H9 (cell line): ENCODE measurements around the gene BIK. TPM values are rescaled to one million over a fixed set of nuclear protein-coding genes. Genes with fewer than 3 reads are reported as not detected.
A peak's percentile ranks its signal among the peaks of the same experiment; 100 is the strongest.

ENCODE experiments used
- DNase-seq: peaks from one replicate; pipeline ENCODE4 v3.0.0-alpha.2; 2017
- H2AFZ ChIP-seq: one replicate; pipeline ENCODE4 v1.6.1; 2013; ENCODE audit warnings: mild to moderate bottlenecking, low read length, control low read depth, moderate library complexity
- H2AK5ac ChIP-seq: 2 replicates; pipeline ENCODE4 v1.6.1; 2013; ENCODE audit warnings: low read length, control low read depth, mixed read lengths; ENCODE audit not compliant: insufficient read length
- H2BK120ac ChIP-seq: one replicate; pipeline ENCODE4 v1.6.1; 2013; ENCODE audit warnings: low read depth, mild to moderate bottlenecking, low read length, control low read depth, inconsistent platforms; ENCODE audit not compliant: poor library complexity, severe bottlenecking
- H2BK12ac ChIP-seq: 2 replicates; pipeline ENCODE4 v1.6.1; 2013; ENCODE audit warnings: low read length, control low read depth, mixed read lengths, low read depth; ENCODE audit not compliant: insufficient read length
- H2BK15ac ChIP-seq: 2 replicates; pipeline ENCODE4 v1.6.1; 2013; ENCODE audit warnings: low read depth, low read length, control low read depth
- H2BK20ac ChIP-seq: one replicate; pipeline ENCODE4 v1.6.1; 2013; ENCODE audit warnings: low read depth, mild to moderate bottlenecking, low read length, control low read depth, inconsistent platforms; ENCODE audit not compliant: poor library complexity, severe bottlenecking
- H2BK5ac ChIP-seq: 2 replicates; pipeline ENCODE4 v1.6.1; 2013; ENCODE audit warnings: low read length, control low read depth, mixed read lengths; ENCODE audit not compliant: insufficient read length
- H3K14ac ChIP-seq: 2 replicates; pipeline ENCODE4 v1.6.1; 2013; ENCODE audit warnings: low read length, control low read depth; ENCODE audit not compliant: insufficient read depth
- H3K18ac ChIP-seq: 2 replicates; pipeline ENCODE4 v1.6.1; 2013; ENCODE audit warnings: low read depth, mild to moderate bottlenecking, mixed read lengths, low read length, control low read depth; ENCODE audit not compliant: insufficient read length
- H3K23ac ChIP-seq: 2 replicates; pipeline ENCODE4 v1.6.1; 2013; ENCODE audit warnings: low read length, control low read depth, mixed read lengths, low read depth; ENCODE audit not compliant: insufficient read length
- H3K23me2 ChIP-seq: 2 replicates; pipeline ENCODE4 v1.6.1; 2013; ENCODE audit warnings: low read depth, mild to moderate bottlenecking, mixed read lengths, low read length, control low read depth; ENCODE audit not compliant: insufficient read length, poor library complexity, severe bottlenecking
- H3K27ac ChIP-seq: 2 replicates; pipeline ENCODE4 v1.5.1; 2013; ENCODE audit warnings: low read length, control low read depth, mixed read lengths, low read depth; ENCODE audit not compliant: insufficient read length
- H3K27me3 ChIP-seq: 2 replicates; pipeline ENCODE4 v1.6.1; 2013; ENCODE audit warnings: low read length, control low read depth, inconsistent platforms; ENCODE audit not compliant: insufficient read depth
- H3K4ac ChIP-seq: 2 replicates; pipeline ENCODE4 v1.6.1; 2013; ENCODE audit warnings: low read depth, mild to moderate bottlenecking, control low read depth, inconsistent platforms, low read length, moderate library complexity
- H3K4me1 ChIP-seq: 2 replicates; pipeline ENCODE4 v1.6.1; 2013; ENCODE audit warnings: low read length, control low read depth, inconsistent platforms; ENCODE audit not compliant: insufficient read depth
- H3K4me2 ChIP-seq: 2 replicates; pipeline ENCODE4 v1.6.1; 2013; ENCODE audit warnings: low read length, control low read depth, mixed read lengths; ENCODE audit not compliant: insufficient read length, insufficient read depth
- H3K56ac ChIP-seq: 2 replicates; pipeline ENCODE4 v1.6.1; 2013; ENCODE audit warnings: low read depth, mild to moderate bottlenecking, mixed read lengths, low read length, control low read depth; ENCODE audit not compliant: insufficient read length
- H3K79me1 ChIP-seq: 2 replicates; pipeline ENCODE4 v1.6.1; 2013; ENCODE audit warnings: low read depth, mild to moderate bottlenecking, moderate library complexity, low read length, control low read depth, inconsistent platforms; ENCODE audit not compliant: insufficient read depth, poor library complexity, severe bottlenecking
- H3K79me2 ChIP-seq: 2 replicates; pipeline ENCODE4 v1.6.1; 2013; ENCODE audit warnings: low read length, control low read depth, inconsistent platforms; ENCODE audit not compliant: insufficient read depth
- H3K9ac ChIP-seq: 2 replicates; pipeline ENCODE4 v1.6.1; 2013; ENCODE audit warnings: low read length, control low read depth, mixed read lengths; ENCODE audit not compliant: insufficient read length; ENCODE audit errors: extremely low read depth
- H3K9me3 ChIP-seq: one replicate; pipeline ENCODE4 v1.6.1; 2013; ENCODE audit warnings: low read depth, low read length, inconsistent platforms; ENCODE audit not compliant: control insufficient read depth
- H3T11ph ChIP-seq: one replicate; pipeline ENCODE4 v1.6.1; 2013; ENCODE audit warnings: mild to moderate bottlenecking, low read length, control low read depth, inconsistent platforms
- H4K20me1 ChIP-seq: one replicate; pipeline ENCODE4 v1.6.1; 2013; ENCODE audit not compliant: control insufficient read depth, insufficient read length, insufficient read depth
- H4K5ac ChIP-seq: 2 replicates; pipeline ENCODE4 v1.6.1; 2013; ENCODE audit warnings: low read depth, mild to moderate bottlenecking, mixed read lengths, low read length, control low read depth; ENCODE audit not compliant: insufficient read length
- H4K8ac ChIP-seq: replicated peaks from 2 replicates; pipeline ENCODE4 v1.6.1; 2013; ENCODE audit warnings: low read length, control low read depth, mixed read lengths, low read depth; ENCODE audit not compliant: insufficient read length
- H4K91ac ChIP-seq: 2 replicates; pipeline ENCODE4 v1.6.1; 2013; ENCODE audit warnings: low read depth, mild to moderate bottlenecking, moderate library complexity, mixed read lengths, low read length, control low read depth; ENCODE audit not compliant: insufficient read length
- H3K27ac Mint-ChIP-seq, 3 experiments: 2 replicates in 2 of 3; 3 replicates in 1 of 3; pipeline ENCODE4 v1.8.0; 2020 to 2021; ENCODE audit warnings: mixed read lengths in 3 of 3, mild to moderate bottlenecking in 1 of 3, moderate library complexity in 1 of 3
- H3K27me3 Mint-ChIP-seq: 2 replicates; pipeline ENCODE4 v1.8.0; 2021; ENCODE audit warnings: low read depth, mild to moderate bottlenecking, moderate library complexity, mixed read lengths
- H3K36me3 Mint-ChIP-seq, 3 experiments: 2 replicates in 2 of 3; 3 replicates in 1 of 3; pipeline ENCODE4 v1.8.0; 2020 to 2021; ENCODE audit warnings: low read depth in 3 of 3, mixed read lengths in 3 of 3; ENCODE audit not compliant: insufficient read depth in 1 of 3
- H3K4me1 Mint-ChIP-seq, 2 experiments: 2 replicates each; pipeline ENCODE4 v1.8.0; 2020; ENCODE audit warnings: mixed read lengths in 2 of 2
- H3K4me3 Mint-ChIP-seq, 2 experiments: 2 replicates in 1 of 2; 3 replicates in 1 of 2; pipeline ENCODE4 v1.8.0; 2020 to 2021; ENCODE audit warnings: mild to moderate bottlenecking in 2 of 2, mixed read lengths in 2 of 2, moderate library complexity in 1 of 2
- H3K9me3 Mint-ChIP-seq, 2 experiments: 2 replicates in 1 of 2; 3 replicates in 1 of 2; pipeline ENCODE4 v1.8.0; 2020; ENCODE audit warnings: mild to moderate bottlenecking in 2 of 2, mixed read lengths in 2 of 2, moderate library complexity in 1 of 2
- WGBS: extraction: QIAGEN DNeasy Blood & Tissue Kit; methylation state at CpG from one replicate; pipeline ENCODE4 v1.1.7; 2013; ENCODE audit warnings: missing lambda C conversion rate, low lambda C conversion rate, mixed read lengths; ENCODE audit not compliant: insufficient read length; ENCODE audit errors: extremely low coverage; 5-methylcytosine and 5-hydroxymethylcytosine counted together
- total RNA-seq: library from RNA; stranded (reverse); gene quantifications from 2 replicates; pipeline ENCODE4 v1.2.1, GENCODE V29; 2021
- TF ChIP-seq, protein P1 (sequence below): fragments of 200-600 bp; sonication (generic); conservative IDR thresholded peaks from 3 replicates; pipeline ENCODE4 v1.8.0; 2021; ENCODE audit warnings: antibody characterized with exemption, mild to moderate bottlenecking

BIK gene
- total RNA-seq, 1 experiment from 2014 or later = 8.3 TPM

DNA sequence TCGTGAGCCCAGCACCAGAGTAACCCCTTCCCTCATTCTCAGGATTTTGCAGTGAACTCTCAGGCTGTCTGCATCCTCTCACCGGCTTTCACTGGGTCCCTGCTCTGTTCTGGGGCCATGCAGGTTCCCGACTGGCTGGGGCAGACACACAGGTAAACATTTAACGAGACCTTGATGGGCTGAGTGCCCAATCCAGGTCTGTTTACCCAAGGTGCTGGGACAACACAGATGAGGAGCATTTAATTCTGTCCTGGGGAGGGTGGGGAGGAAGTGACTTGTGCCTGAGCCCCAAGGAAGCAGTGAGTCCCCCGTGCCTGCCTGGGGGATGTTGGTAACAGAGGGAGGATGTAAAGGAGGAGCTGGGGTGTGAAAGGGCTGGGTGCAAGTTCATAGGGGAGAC lies 4.4 kb downstream of the BIK start:
- H3K18ac ChIP-seq = no peak overlapping the region
- no peak overlapping the region for H3K23ac ChIP-seq
- DNase-seq = no peak
- H2BK120ac ChIP-seq = no peak overlapping the region
- H3K23me2 ChIP-seq = peaks cover 11% of the 10 kb centered on the region
- no peak overlapping the region for H2BK12ac ChIP-seq
- peaks cover 20% of the 10 kb centered on the region for H3K27me3 ChIP-seq
- Mint-ChIP-seq H3K4me3 (no peak overlapping the region), H3K4me1 (peaks cover 15 to 29% of the 10 kb centered on the region in 2 experiments), H3K9me3 (no peaks in the 10 kb centered on the region), H3K27ac (peak overlapping the region in 1 of 3 experiments; percentile 79; a peak in 1 of 7 replicates), H3K27me3 (peaks cover 55% of the 10 kb centered on the region), H3K36me3 (no peaks in the 10 kb centered on the region)
- no peak overlapping the region; the same call in 1 of the 2 replicates for H3K14ac ChIP-seq
- TF ChIP-seq, protein P1, sequence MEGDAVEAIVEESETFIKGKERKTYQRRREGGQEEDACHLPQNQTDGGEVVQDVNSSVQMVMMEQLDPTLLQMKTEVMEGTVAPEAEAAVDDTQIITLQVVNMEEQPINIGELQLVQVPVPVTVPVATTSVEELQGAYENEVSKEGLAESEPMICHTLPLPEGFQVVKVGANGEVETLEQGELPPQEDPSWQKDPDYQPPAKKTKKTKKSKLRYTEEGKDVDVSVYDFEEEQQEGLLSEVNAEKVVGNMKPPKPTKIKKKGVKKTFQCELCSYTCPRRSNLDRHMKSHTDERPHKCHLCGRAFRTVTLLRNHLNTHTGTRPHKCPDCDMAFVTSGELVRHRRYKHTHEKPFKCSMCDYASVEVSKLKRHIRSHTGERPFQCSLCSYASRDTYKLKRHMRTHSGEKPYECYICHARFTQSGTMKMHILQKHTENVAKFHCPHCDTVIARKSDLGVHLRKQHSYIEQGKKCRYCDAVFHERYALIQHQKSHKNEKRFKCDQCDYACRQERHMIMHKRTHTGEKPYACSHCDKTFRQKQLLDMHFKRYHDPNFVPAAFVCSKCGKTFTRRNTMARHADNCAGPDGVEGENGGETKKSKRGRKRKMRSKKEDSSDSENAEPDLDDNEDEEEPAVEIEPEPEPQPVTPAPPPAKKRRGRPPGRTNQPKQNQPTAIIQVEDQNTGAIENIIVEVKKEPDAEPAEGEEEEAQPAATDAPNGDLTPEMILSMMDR = no peak
- peaks cover 2% of the 10 kb centered on the region for H4K20me1 ChIP-seq
- H2AFZ ChIP-seq = no peak overlapping the region
- no peak overlapping the region for H3T11ph ChIP-seq
- H3K56ac ChIP-seq = no peak overlapping the region
- H4K91ac ChIP-seq = no peak overlapping the region
- no peak overlapping the region for H2AK5ac ChIP-seq
- whole genome bisulfite sequencing = no CpG with 5 or more reads among the region's 5 CpGs
- no peak overlapping the region for H3K4me2 ChIP-seq
- no peaks in the 10 kb centered on the region for H3K9me3 ChIP-seq
- H2BK20ac ChIP-seq = no peak overlapping the region
- H3K27ac ChIP-seq = no peak overlapping the region
- H3K4me1 ChIP-seq = peaks cover 4% of the 10 kb centered on the region; the same call in 1 of the 2 replicates
- H3K9ac ChIP-seq = no peak overlapping the region
- no peak overlapping the region for H2BK15ac ChIP-seq
- no peak overlapping the region for H3K4ac ChIP-seq
- H4K8ac ChIP-seq = no peak overlapping the region
- H3K79me2 ChIP-seq = no peaks in the 10 kb centered on the region
- H4K5ac ChIP-seq = no peak overlapping the region
- no peaks in the 10 kb centered on the region for H3K79me1 ChIP-seq
- no peak overlapping the region for H2BK5ac ChIP-seq
